ENCODE measurements around the gene OBSCN. TPM values are rescaled to one million over a fixed set of nuclear protein-coding genes. Genes with fewer than 3 reads are reported as not detected.

The OBSCN gene
- total and polyA plus RNA-seq, 4 donors, result 0.54 to 5.6 (median 2.7) TPM

- no peaks in the 10 kb centered on the region for H3K27me3 ChIP-seq (ENCODE audit: control insufficient read depth in 4 of 4, insufficient read depth in 4 of 4, low read length in 3 of 4)
- WGBS, result 94% methylated on average over 15 of the region's 15 CpGs
- no peak for TF ChIP-seq YY1 (IDR thresholded peaks at IDR 0.05)
- TF ChIP-seq HNF4G (IDR thresholded peaks at IDR 0.05), result no peak
- no peak for TF ChIP-seq RAD21 (IDR thresholded peaks at IDR 0.05)
- TF ChIP-seq JUND (IDR thresholded peaks at IDR 0.05), result no peak
- TF ChIP-seq FOXA1 (IDR thresholded peaks at IDR 0.05), result no peak
- no peak for TF ChIP-seq SP1 (IDR thresholded peaks at IDR 0.05)
- no peak for TF ChIP-seq HNF4A (conservative IDR thresholded peaks at IDR 0.05)
- TF ChIP-seq TAF1 (conservative IDR thresholded peaks at IDR 0.05), result no peak
- no peak for TF ChIP-seq RXRA (IDR thresholded peaks at IDR 0.05)
- no peak for TF ChIP-seq CTCF (IDR thresholded peaks at IDR 0.05; ENCODE audit: low read depth, low read length, missing input control)
- TF ChIP-seq REST (IDR thresholded peaks at IDR 0.05), result no peak
- no peak for TF ChIP-seq FOXA2 (IDR thresholded peaks at IDR 0.05)
- TF ChIP-seq EGR1 (IDR thresholded peaks at IDR 0.05; ENCODE audit: low read depth in 2 of 2), result no peak
- TF ChIP-seq ZBTB33 (IDR thresholded peaks at IDR 0.05), result no peak
- no peak for TF ChIP-seq ATF3 (IDR thresholded peaks at IDR 0.05)
- no peak for TF ChIP-seq NR2F2 (IDR thresholded peaks at IDR 0.05)
- no peak for TF ChIP-seq GABPA (IDR thresholded peaks at IDR 0.05 in 1 of 2, conservative IDR thresholded peaks at IDR 0.05 in 1 of 2)
- TF ChIP-seq MAX (IDR thresholded peaks at IDR 0.05), result no peak
- H3K9ac ChIP-seq (ENCODE audit: low read depth in 1 of 2, low read length in 2 of 2), result no peak overlapping the region
- no peak for DNase-seq (ENCODE audit: low spot score)
- peaks cover 0 to 8% (median 7%) of the 10 kb centered on the region in 4 donors for H3K9me3 ChIP-seq (ENCODE audit: control insufficient read depth in 4 of 4, low read length in 3 of 4)
- no peaks in the 10 kb centered on the region for H3K4me1 ChIP-seq (ENCODE audit: control insufficient read depth in 4 of 4, insufficient read depth in 4 of 4, low read length in 3 of 4)
- no peak overlapping the region for H3K27ac ChIP-seq (ENCODE audit: low read depth in 1 of 2, low read length in 2 of 2)
- no peak overlapping the region for H3K4me3 ChIP-seq (ENCODE audit: low read depth in 1 of 3, low read length in 3 of 3)
- H3K36me3 ChIP-seq (ENCODE audit: control insufficient read depth in 4 of 4, insufficient read depth in 3 of 4, low read depth in 1 of 4, low read length in 3 of 4), result no peaks in the 10 kb centered on the region
These were observed 85.5 kb downstream of the OBSCN start for GRCh38 chr1:228293393-228293792.
